Ovary (tissue), 9 donors: ENCODE results near the gene TBCK. TPM values are rescaled to one million over a fixed set of nuclear protein-coding genes. Genes with fewer than 3 reads are reported as not detected.

Source experiments
- DNase-seq, 5 donors: peaks; one replicate each; pipeline ENCODE4 v3.0.0-alpha.2; 2019 to 2020
- H3K27ac ChIP-seq, 2 donors: fragments of 200-600 bp; one replicate each; pipeline versions ENCODE4 v1.5.1 to v1.8.0; 2019 to 2022
- H3K27me3 ChIP-seq: fragments of 200-600 bp; one replicate; pipeline ENCODE4 v1.8.0; 2022
- H3K36me3 ChIP-seq: fragments of 200-600 bp; sonication (generic); one replicate; pipeline ENCODE4 v1.5.1; 2019
- H3K4me1 ChIP-seq: one replicate; pipeline ENCODE4 v1.8.1; 2013; ENCODE audit warnings: mild to moderate bottlenecking, moderate library complexity; ENCODE audit not compliant: insufficient read depth
- H3K4me3 ChIP-seq: fragments of 200-600 bp; sonication (generic); one replicate; pipeline ENCODE4 v1.5.1; 2017
- H3K9me3 ChIP-seq, 2 donors: fragments of 200-600 bp in 1 of 2; sonication (generic) in 1 of 2; one replicate each; pipeline versions ENCODE4 v1.5.1 to v1.8.1; 2013 to 2019; ENCODE audit warnings: mild to moderate bottlenecking in 1 of 2, moderate library complexity in 1 of 2
- CTCF ChIP-seq, 3 donors: fragments of 450-650 bp in 2 of 3; fragments of 200-600 bp in 1 of 3; IDR thresholded peaks; one replicate each; pipeline versions ENCODE4 v1.5.1 to v1.8.0; 2016 to 2022; ENCODE audit warnings: antibody characterized with exemption in 3 of 3, mild to moderate bottlenecking in 1 of 3
- EP300 ChIP-seq: sonication (generic); formaldehyde crosslinking; IDR thresholded peaks from one replicate; pipeline ENCODE4 v1.6.1; 2017; ENCODE audit warnings: antibody characterized with exemption
- POLR2A ChIP-seq: fragments of 450-650 bp; IDR thresholded peaks from one replicate; pipeline ENCODE4 v1.6.1; 2017; ENCODE audit warnings: antibody characterized with exemption, mild to moderate bottlenecking, moderate library complexity
- WGBS, 3 donors: extraction: QIAGEN DNeasy Blood & Tissue Kit in 1 of 3; methylation state at CpG; one replicate each; pipeline versions ENCODE4 v1.1.5 to v1.1.7; 2013 to 2017; 5-methylcytosine and 5-hydroxymethylcytosine counted together
- intact Hi-C, 4 donors: fragments of 100-400 bp; cut with DNase I; formaldehyde crosslinking; loops; one replicate each; pipeline versions ENCODE4 v1.11.0 to v1.15.1; 2022 to 2023
- polyA plus RNA-seq, 2 donors: library from polyadenylated mRNA; stranded (reverse); fragments of 200-250 nt in 1 of 2; fragments of 350-450 nt in 1 of 2; fragmentation: Illumina TruSeq in 1 of 2; extraction: RNeasy Lipid Tissue Mini Kit (QIAGEN cat#74804) in 1 of 2; gene quantifications; one replicate each; pipeline ENCODE4 v1.2.3, GENCODE V29; 2013 to 2014
- total RNA-seq, 7 donors: library from RNA; depleted of rRNA in 2 of 7; stranded (reverse); fragments of >200 nt in 2 of 7; fragmentation: NEBNext Ultra II Directional in 3 of 7; extraction: Animal tissue kit (Norgen Biotek cat#: 25700) in 3 of 7; gene quantifications; one replicate each; pipeline versions ENCODE4 v1.1.0 to v1.2.4, GENCODE V29; 2016 to 2023
- donor health status: DM: no; HTN: no; CAD: no; lungs with moderate emphysema.
- donor health status: DM: no; HTN: no; CAD: no.
- donor health status: Bipolar disorder and iron deficiency.
- donor health status: DM: yes; HTN: yes; CAD: no.
- donor health status: DM: no; HTN: no; CAD: no.
- donor health status: DM: yes; HTN: yes; CAD: no.

The TBCK gene
- total and polyA plus RNA-seq, 9 donors = 13.6 to 50.1 (median 39.1) TPM

GRCh38 chr4:106337916-106338315 is 21.9 kb upstream of the TBCK start:
- no peak for DNase-seq
- Histone ChIP-seq H3K9me3 (no peaks in the 10 kb centered on the region), H3K27ac (no peak overlapping the region), H3K27me3 (no peaks in the 10 kb centered on the region), H3K4me3 (no peak overlapping the region), H3K36me3 (no peaks in the 10 kb centered on the region), H3K4me1 (no peaks in the 10 kb centered on the region)
- intact Hi-C loops = no loop called here
- TF ChIP-seq EP300 = no peak
- TF ChIP-seq CTCF (IDR thresholded peaks at IDR 0.05) = no peak
- no peak for TF ChIP-seq POLR2A

- intact Hi-C loops = no loop called here
- H3K27me3 ChIP-seq = no peaks in the 10 kb centered on the region
- H3K9me3 ChIP-seq = no peaks in the 10 kb centered on the region
- H3K4me1 ChIP-seq = no peaks in the 10 kb centered on the region
- no peaks in the 10 kb centered on the region for H3K36me3 ChIP-seq
- H3K4me3 ChIP-seq = no peak overlapping the region
- WGBS, 3 donors = 95 to 99% (median 96%) methylated on average over 3 of the region's 3 CpGs
- DNase-seq = no peak
- TF ChIP-seq CTCF (IDR thresholded peaks at IDR 0.05) (no peak), EP300 (no peak), POLR2A (no peak)
- H3K27ac ChIP-seq = no peak overlapping the region
These were observed 20.6 kb upstream of the TBCK start for GRCh38 chr4:106336618-106337017.

GRCh38 chr4:106334741-106335470 is 18.9 kb upstream of the TBCK start:
- no peak for TF ChIP-seq CTCF (IDR thresholded peaks at IDR 0.05)
- TF ChIP-seq POLR2A = no peak
- TF ChIP-seq EP300 = no peak
- Histone ChIP-seq H3K4me3 (no peak overlapping the region), H3K9me3 (no peaks in the 10 kb centered on the region), H3K27ac (no peak overlapping the region), H3K27me3 (no peaks in the 10 kb centered on the region), H3K36me3 (no peaks in the 10 kb centered on the region), H3K4me1 (no peaks in the 10 kb centered on the region)
- DNase-seq = no peak
- WGBS, 3 donors = 70 to 94% (median 83%) methylated on average over 1 of the region's 1 CpG
- intact Hi-C loops = no loop called here

GRCh38 chr4:106333186-106333585 is 17.2 kb upstream of the TBCK start:
- Histone ChIP-seq H3K27me3 (no peaks in the 10 kb centered on the region), H3K4me1 (no peaks in the 10 kb centered on the region), H3K4me3 (no peak overlapping the region), H3K36me3 (no peaks in the 10 kb centered on the region), H3K9me3 (no peaks in the 10 kb centered on the region), H3K27ac (no peak overlapping the region)
- 92 to 94% (median 94%) methylated on average over 5 of the region's 5 CpGs for WGBS, 3 donors
- TF ChIP-seq CTCF (IDR thresholded peaks at IDR 0.05) = no peak
- no peak for TF ChIP-seq POLR2A
- TF ChIP-seq EP300 = no peak
- DNase-seq = no peak
- intact Hi-C loops = no loop called here
